ENCODE results near the gene RXFP2.

DNA sequence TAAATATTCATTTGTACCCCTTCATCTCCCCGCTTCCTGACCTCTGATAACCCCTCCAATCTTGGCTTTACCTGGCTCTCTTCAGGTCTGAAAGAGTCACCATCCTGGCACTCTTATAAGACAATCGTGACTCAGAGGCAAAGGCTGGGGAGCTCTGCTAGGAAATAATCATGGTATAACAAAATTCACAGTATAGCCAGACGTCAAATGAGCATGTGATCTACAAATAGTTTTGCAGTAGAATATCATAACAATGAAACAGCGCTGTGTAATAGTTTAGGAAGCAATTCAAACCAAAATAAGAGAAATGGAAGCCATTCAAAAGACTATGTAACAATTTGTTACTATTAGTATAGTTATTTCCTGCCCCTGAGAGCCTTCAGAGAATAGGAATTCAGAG is 34.2 kb downstream of the RXFP2 start:
- TF ChIP-seq POLR2AphosphoS5 (IDR thresholded peaks at IDR 0.05; ENCODE audit: borderline replicate concordance, low read depth, low read length) (no peak), EZH2 (IDR thresholded peaks at IDR 0.05) (no peak)
